H1 (cell line): Measurements from ENCODE around the gene DIDO1. TPM values are rescaled to one million over a fixed set of nuclear protein-coding genes. Genes with fewer than 3 reads are reported as not detected.

ENCODE experiments used
- CTCF ChIA-PET: fragments of 300-600 bp; sonication (Branson Sonifier 250); formaldehyde crosslinking; loops from one replicate; lab custom pipeline; 2021; ENCODE audit not compliant: partially characterized antibody; lab: Charles Lee
- POLR2A ChIA-PET: fragments of 300-600 bp; sonication (Branson Sonifier 250); formaldehyde crosslinking; loops from one replicate; lab custom pipeline; 2021; ENCODE audit warnings: inconsistent platforms; ENCODE audit not compliant: partially characterized antibody; lab: Charles Lee
- DNase-seq, 2 experiments: peaks; one replicate each; pipeline versions ENCODE4 v3.0.0 to v3.0.0-alpha.2; 2010 to 2022; ENCODE audit warnings: low spot score in 2 of 2, low read depth in 1 of 2, mixed read lengths in 1 of 2
- FAIRE-seq: peaks from 2 replicates; lab custom pipeline; 2011; peaks lifted over from hg19 to GRCh38; lab: Jason Lieb, UNC
- H2AFZ ChIP-seq: 2 replicates; pipeline ENCODE4 v1.8.1; 2012; ENCODE audit warnings: low read length, inconsistent platforms
- H2AK5ac ChIP-seq: 2 replicates; pipeline ENCODE4 v1.6.1; 2013; ENCODE audit warnings: low read depth, low read length
- H2BK120ac ChIP-seq: replicated peaks from 2 replicates; pipeline ENCODE3; 2013; ENCODE audit warnings: low read depth, low read length, inconsistent platforms
- H2BK12ac ChIP-seq: 2 replicates; pipeline ENCODE4 v1.6.1; 2013; ENCODE audit warnings: low read depth, low read length
- H2BK15ac ChIP-seq: 2 replicates; pipeline ENCODE4 v1.6.1; 2013; ENCODE audit warnings: low read length
- H2BK20ac ChIP-seq: 2 replicates; pipeline ENCODE4 v1.6.1; 2013; ENCODE audit warnings: low read length
- H2BK5ac ChIP-seq: 2 replicates; pipeline ENCODE4 v1.6.1; 2013; ENCODE audit warnings: low read depth, low read length
- H3K14ac ChIP-seq: 2 replicates; pipeline ENCODE4 v1.6.1; 2013; ENCODE audit warnings: inconsistent platforms; ENCODE audit not compliant: insufficient read length
- H3K18ac ChIP-seq: 2 replicates; pipeline ENCODE4 v1.6.1; 2013; ENCODE audit warnings: low read length; ENCODE audit errors: extremely low read depth
- H3K23ac ChIP-seq: 2 replicates; pipeline ENCODE4 v1.6.1; 2013; ENCODE audit warnings: inconsistent platforms; ENCODE audit not compliant: insufficient read length
- H3K23me2 ChIP-seq: 2 replicates; pipeline ENCODE4 v1.6.1; 2013; ENCODE audit warnings: low read depth, low read length
- H3K27ac ChIP-seq: 2 replicates; pipeline ENCODE4 v1.6.1; 2011; ENCODE audit warnings: low read depth, low read length, inconsistent platforms
- H3K27me3 ChIP-seq, 4 experiments: replicated peaks in 1 of 4; 1 replicate in 1 of 4; 2 replicates in 3 of 4; pipeline versions ENCODE4 v1.6.1 to v1.8.1; 2011 to 2013; ENCODE audit warnings: low read length in 3 of 4, mild to moderate bottlenecking in 3 of 4, inconsistent platforms in 2 of 4, mixed read lengths in 2 of 4, moderate library complexity in 1 of 4; ENCODE audit not compliant: control insufficient read depth in 3 of 4, insufficient read depth in 3 of 4; ENCODE audit errors: extremely low read depth in 1 of 4
- H3K36me3 ChIP-seq, 4 experiments: 2 replicates each; pipeline versions ENCODE4 v1.6.1 to v1.8.1; 2011 to 2013; ENCODE audit warnings: mild to moderate bottlenecking in 4 of 4, low read length in 3 of 4, moderate library complexity in 2 of 4, control low read depth in 1 of 4, inconsistent platforms in 1 of 4; ENCODE audit not compliant: insufficient read depth in 4 of 4, control insufficient read depth in 2 of 4
- H3K4ac ChIP-seq: replicated peaks from 2 replicates; pipeline ENCODE3; 2013; ENCODE audit warnings: low read length, low read depth, mixed read lengths, inconsistent platforms; ENCODE audit not compliant: insufficient read length
- H3K4me1 ChIP-seq, 4 experiments: replicated peaks in 1 of 4; 1 replicate in 1 of 4; 2 replicates in 3 of 4; pipeline versions ENCODE4 v1.6.1 to v1.8.1; 2011 to 2013; ENCODE audit warnings: low read length in 3 of 4, inconsistent platforms in 2 of 4, mixed read lengths in 1 of 4; ENCODE audit not compliant: insufficient read depth in 4 of 4, control insufficient read depth in 3 of 4
- H3K4me2 ChIP-seq, 2 experiments: 2 replicates each; pipeline versions ENCODE4 v1.6.1 to v1.8.1; 2011 to 2013; ENCODE audit warnings: low read depth in 2 of 2, low read length in 2 of 2, control low read depth in 1 of 2, inconsistent platforms in 1 of 2, mild to moderate bottlenecking in 1 of 2; ENCODE audit not compliant: insufficient read depth in 1 of 2
- H3K4me3 ChIP-seq, 4 experiments: fragments of 200-600, 300-600 bp in 1 of 4; sonication (generic), shearing (Covaris generic), sonication (Bioruptor Twin) in 1 of 4; 2 replicates each; pipeline versions ENCODE4 v1.5.1 to v1.8.1; 2011 to 2016; ENCODE audit warnings: low read length in 4 of 4, low read depth in 3 of 4, control low read depth in 2 of 4, inconsistent platforms in 2 of 4, mild to moderate bottlenecking in 2 of 4, mixed read lengths in 1 of 4, moderate library complexity in 1 of 4; ENCODE audit not compliant: insufficient read depth in 2 of 4; ENCODE audit errors: extremely low read depth in 1 of 4
- H3K56ac ChIP-seq: replicated peaks from 2 replicates; pipeline ENCODE3; 2013; ENCODE audit warnings: low read depth, mild to moderate bottlenecking, mixed read lengths, low read length, inconsistent platforms; ENCODE audit not compliant: insufficient read length
- H3K79me1 ChIP-seq: 2 replicates; pipeline ENCODE4 v1.6.1; 2013; ENCODE audit warnings: low read depth, low read length, control low read depth
- H3K79me2 ChIP-seq, 2 experiments: 2 replicates each; pipeline versions ENCODE4 v1.6.1 to v1.8.1; 2012 to 2013; ENCODE audit warnings: low read length in 2 of 2, mild to moderate bottlenecking in 2 of 2, inconsistent platforms in 1 of 2; ENCODE audit not compliant: insufficient read depth in 2 of 2, control insufficient read depth in 1 of 2
- H3K9ac ChIP-seq, 4 experiments: replicated peaks in 1 of 4; 1 replicate in 1 of 4; 2 replicates in 3 of 4; pipeline versions ENCODE4 v1.6.1 to v1.8.1; 2011 to 2013; ENCODE audit warnings: low read depth in 3 of 4, low read length in 3 of 4, control low read depth in 2 of 4, mild to moderate bottlenecking in 2 of 4, moderate library complexity in 2 of 4, inconsistent platforms in 1 of 4; ENCODE audit errors: extremely low read depth in 1 of 4
- H3K9me3 ChIP-seq, 2 experiments: 2 replicates each; pipeline versions ENCODE4 v1.6.1 to v1.8.1; 2012 to 2013; ENCODE audit warnings: mild to moderate bottlenecking in 2 of 2, moderate library complexity in 2 of 2, control low read depth in 1 of 2, inconsistent platforms in 1 of 2, low read depth in 1 of 2, low read length in 1 of 2, mixed read lengths in 1 of 2; ENCODE audit not compliant: insufficient read depth in 2 of 2
- H4K20me1 ChIP-seq, 2 experiments: replicated peaks in 1 of 2; 2 replicates each; pipeline versions ENCODE3 to v1.8.1; 2011 to 2013; ENCODE audit warnings: inconsistent platforms in 2 of 2, low read length in 2 of 2, mild to moderate bottlenecking in 1 of 2; ENCODE audit not compliant: insufficient read depth in 2 of 2, control insufficient read depth in 1 of 2
- H4K5ac ChIP-seq: 2 replicates; pipeline ENCODE4 v1.6.1; 2013; ENCODE audit warnings: low read length, low read depth, mixed read lengths, inconsistent platforms; ENCODE audit not compliant: insufficient read length
- H4K8ac ChIP-seq: 2 replicates; pipeline ENCODE4 v1.8.0; 2013; ENCODE audit warnings: mild to moderate bottlenecking, moderate library complexity, low read length, inconsistent platforms; ENCODE audit not compliant: insufficient read depth; ENCODE audit errors: extremely low read depth
- H4K91ac ChIP-seq: replicated peaks from 2 replicates; pipeline ENCODE3; 2013; ENCODE audit warnings: low read length, mixed read lengths, inconsistent platforms; ENCODE audit not compliant: insufficient read length
- EGR1 ChIP-seq: IDR thresholded peaks from 2 replicates; pipeline ENCODE4 v1.6.1; 2011; ENCODE audit warnings: low read depth, low read length, borderline replicate concordance
- SIRT6 ChIP-seq: IDR thresholded peaks from one replicate; pipeline ENCODE4 v1.7.1; 2012; ENCODE audit warnings: low read length, inconsistent platforms
- SIX5 ChIP-seq: IDR thresholded peaks from 2 replicates; pipeline ENCODE4 v1.6.1; 2011; ENCODE audit warnings: mild to moderate bottlenecking, low read depth, low read length
- whole genome bisulfite sequencing, 2 experiments: shearing (Covaris generic) in 1 of 2; methylation state at CpG; one replicate each; pipeline versions ENCODE4 v1.1.6 to v1.1.7; 2013 to 2015; ENCODE audit warnings: low lambda C conversion rate in 2 of 2, mixed read lengths in 2 of 2, inconsistent platforms in 1 of 2, low coverage in 1 of 2, missing lambda C conversion rate in 1 of 2; ENCODE audit not compliant: insufficient replicate concordance in 2 of 2, insufficient coverage in 1 of 2, insufficient read length in 1 of 2; ENCODE audit errors: extremely low coverage in 1 of 2, missing lambda C conversion rate in 1 of 2; 5-methylcytosine and 5-hydroxymethylcytosine counted together
- polyA plus RNA-seq, 7 experiments: library from polyadenylated mRNA; depleted of rRNA in 3 of 7; stranded (reverse) in 5 of 7; unstranded in 2 of 7; fragments of >200 nt in 5 of 7; fragments of 200-250 nt in 2 of 7; gene quantifications; 1 replicate in 5 of 7; 2 replicates in 1 of 7; 4 replicates in 1 of 7; pipeline versions ENCODE4 v1.2.1 to v1.2.3, GENCODE V29; 2011 to 2013; ENCODE audit warnings: missing spikeins in 2 of 7, mixed read lengths in 2 of 7
- total RNA-seq: library from RNA; stranded (reverse); fragmentation: NEBNext Ultra II Directional; extraction: Animal tissue kit (Norgen Biotek cat#: 25700); gene quantifications from 2 replicates; pipeline ENCODE4 v1.2.1, GENCODE V29; 2021

The DIDO1 gene
- total and polyA plus RNA-seq, 2 of the 8 experiments (the other 6 are each of a cell fraction or from before 2014, with no cell fraction given), result 53.6 to 82.8 TPM

DNA sequence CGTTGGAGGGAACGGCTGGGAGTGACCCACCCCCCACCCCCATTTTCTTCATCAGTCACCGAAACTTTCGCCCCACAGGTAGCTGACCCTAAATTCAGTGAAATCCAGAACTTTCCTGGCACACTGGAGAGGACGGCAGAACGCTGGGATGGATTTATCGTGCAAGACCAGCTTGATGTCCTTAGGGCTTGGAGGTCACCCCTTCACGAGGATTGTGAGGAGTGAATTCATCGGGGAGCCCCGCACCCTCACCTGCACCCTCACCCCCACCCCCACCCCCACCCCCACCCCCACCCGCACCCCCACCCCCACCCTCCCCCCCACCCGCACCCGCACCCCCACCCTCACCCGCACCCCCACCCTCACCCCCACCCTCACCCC, 51.4 kb downstream of the DIDO1 start:
- POLR2A ChIA-PET, result interaction anchor here (0.6 to 4.1 kb wide), 10 partner anchors 11 to 176 kb away, joined by 3 to 35 read pairs (median 6); partner anchors contain the start of genes DIDO1 and TCFL5

More for the DNA sequence above, 51.4 kb downstream of the DIDO1 start:
- no peaks in the 10 kb centered on the region for H3K36me3 ChIP-seq
- no peaks in the 10 kb centered on the region; a peak in 1 of 4 replicates for H3K9me3 ChIP-seq
- no peak overlapping the region for H3K56ac ChIP-seq
- peaks cover 0 to 2% of the 10 kb centered on the region in 2 experiments for H4K20me1 ChIP-seq
- H3K14ac ChIP-seq, result no peak overlapping the region
- H3K79me1 ChIP-seq, result no peaks in the 10 kb centered on the region
- H3K9ac ChIP-seq, result no peak overlapping the region
- H3K18ac ChIP-seq, result no peak overlapping the region
- no peak overlapping the region for H2BK20ac ChIP-seq
- H4K8ac ChIP-seq, result no peak overlapping the region
- WGBS, 2 experiments, result 97% methylated on average over 3 of the region's 14 CpGs; no CpG with 5 or more reads in 1 of the 2 experiments
- peak overlapping the region; percentile 80; the same call in 1 of the 2 replicates for H2BK12ac ChIP-seq
- no peak overlapping the region for H3K23ac ChIP-seq
- H2AFZ ChIP-seq, result no peak overlapping the region
- no peak overlapping the region for H2BK120ac ChIP-seq
- H3K4me3 ChIP-seq, result no peak overlapping the region
- H4K5ac ChIP-seq, result no peak overlapping the region
- no peak overlapping the region for H3K4me2 ChIP-seq
- H3K4me1 ChIP-seq, result peaks cover 0 to 3% (median 0%) of the 10 kb centered on the region in 4 experiments; a peak in 3 of 7 replicates
- H2AK5ac ChIP-seq, result 0 out of 2 replicates have a peak overlapping the region, but pooled peaks have one; percentile 26
- DNase-seq (no peak), FAIRE-seq (no peak)
- no peak for TF ChIP-seq SIRT6
- TF ChIP-seq EGR1, result no peak
- TF ChIP-seq SIX5, result no peak
- no peaks in the 10 kb centered on the region for H3K27me3 ChIP-seq
- H2BK5ac ChIP-seq, result no peak overlapping the region
- H3K23me2 ChIP-seq, result no peaks in the 10 kb centered on the region; the same call in 1 of the 2 replicates
- H3K4ac ChIP-seq, result no peak overlapping the region
- no peak overlapping the region for H2BK15ac ChIP-seq
- H3K79me2 ChIP-seq, result no peaks in the 10 kb centered on the region
- H4K91ac ChIP-seq, result no peak overlapping the region
- no peak overlapping the region for H3K27ac ChIP-seq
- CTCF ChIA-PET, result interaction anchor here (0.6 to 4.9 kb wide), 13 partner anchors 9 to 305 kb away, joined by 3 to 31 read pairs (median 4); no protein-coding TSS in a partner anchor
